OCI-LY1 (cell line): ENCODE measurements around the gene PRPF18.

ENCODE experiments used
- H2AFZ ChIP-seq: fragments of 200-600 bp; sonication (generic), shearing (Covaris generic); 2 replicates; pipeline ENCODE4 v1.6.0; 2014; ENCODE audit warnings: antibody characterized with exemption, mild to moderate bottlenecking, low read length
- H3F3A ChIP-seq: fragments of 200-600 bp; sonication (generic), shearing (Covaris generic); 2 replicates; pipeline ENCODE4 v1.6.0; 2014; ENCODE audit warnings: mild to moderate bottlenecking, antibody characterized with exemption, low read length, moderate library complexity; ENCODE audit not compliant: insufficient read depth
- H3K27ac ChIP-seq: fragments of 200-600 bp; sonication (generic); 2 replicates; pipeline ENCODE4 v1.5.1; 2014; ENCODE audit warnings: low read length, mixed run types, mild to moderate bottlenecking, low read depth; ENCODE audit not compliant: poor library complexity, severe bottlenecking
- H3K27me3 ChIP-seq: fragments of 200-600 bp; sonication (generic); 2 replicates; pipeline ENCODE4 v1.6.0; 2014; ENCODE audit warnings: antibody characterized with exemption, mild to moderate bottlenecking, low read length, moderate library complexity; ENCODE audit not compliant: insufficient read depth
- H3K36me3 ChIP-seq: fragments of 200-600 bp; sonication (generic); 2 replicates; pipeline ENCODE4 v1.6.1; 2014; ENCODE audit warnings: mild to moderate bottlenecking, antibody characterized with exemption, low read length, moderate library complexity, mixed read lengths; ENCODE audit not compliant: insufficient read depth
- H3K4me1 ChIP-seq: fragments of 200-600 bp; sonication (generic); 2 replicates; pipeline ENCODE4 v1.5.1; 2014; ENCODE audit warnings: mild to moderate bottlenecking, low read length, moderate library complexity; ENCODE audit not compliant: insufficient read depth, severe bottlenecking
- H3K4me2 ChIP-seq: fragments of 200-600 bp; sonication (generic), shearing (Covaris generic); 2 replicates; pipeline ENCODE4 v1.6.1; 2014; ENCODE audit warnings: low read length
- H3K4me3 ChIP-seq: fragments of 200-600 bp; sonication (generic); 2 replicates; pipeline ENCODE4 v1.5.1; 2014; ENCODE audit warnings: low read length, low read depth, mild to moderate bottlenecking, mixed read lengths; ENCODE audit not compliant: poor library complexity, severe bottlenecking
- H3K79me2 ChIP-seq: fragments of 200-600 bp; shearing (Covaris generic); 2 replicates; pipeline ENCODE4 v1.6.1; 2016; ENCODE audit warnings: mixed run types, low read length, mixed read lengths; ENCODE audit not compliant: insufficient read depth
- H3K9ac ChIP-seq: fragments of 200-600 bp; sonication (generic), shearing (Covaris generic); 2 replicates; pipeline ENCODE4 v1.6.1; 2014; ENCODE audit warnings: mild to moderate bottlenecking, low read length, mixed read lengths
- H3K9me2 ChIP-seq: fragments of 200-600 bp; sonication (generic), shearing (Covaris generic); 2 replicates; pipeline ENCODE4 v1.6.1; 2014; ENCODE audit warnings: low read depth, mild to moderate bottlenecking, low read length, mixed read lengths
- H3K9me3 ChIP-seq: fragments of 200-600 bp; shearing (Covaris generic); 2 replicates; pipeline ENCODE4 v1.6.1; 2014; ENCODE audit warnings: low read length, mixed read lengths
- H4K20me1 ChIP-seq: fragments of 200-600 bp; sonication (generic), shearing (Covaris generic); 2 replicates; pipeline ENCODE4 v1.6.0; 2016; ENCODE audit warnings: mild to moderate bottlenecking, low read length; ENCODE audit not compliant: insufficient read depth
- EZH2 ChIP-seq: fragments of 200-600 bp; sonication (generic), shearing (Covaris generic); IDR thresholded peaks from 2 replicates; pipeline ENCODE4 v1.8.0; 2017; ENCODE audit warnings: borderline replicate concordance, mixed run types, mild to moderate bottlenecking, antibody characterized with exemption, low read length, moderate library complexity, mixed read lengths
- TF ChIP-seq, protein P1 (sequence below): fragments of 200-600 bp; sonication (generic), shearing (Covaris generic); IDR thresholded peaks from 2 replicates; pipeline ENCODE4 v1.5.1; 2017; ENCODE audit warnings: mild to moderate bottlenecking, antibody characterized with exemption, low read length, moderate library complexity, mixed read lengths

PRPF18 gene

DNA sequence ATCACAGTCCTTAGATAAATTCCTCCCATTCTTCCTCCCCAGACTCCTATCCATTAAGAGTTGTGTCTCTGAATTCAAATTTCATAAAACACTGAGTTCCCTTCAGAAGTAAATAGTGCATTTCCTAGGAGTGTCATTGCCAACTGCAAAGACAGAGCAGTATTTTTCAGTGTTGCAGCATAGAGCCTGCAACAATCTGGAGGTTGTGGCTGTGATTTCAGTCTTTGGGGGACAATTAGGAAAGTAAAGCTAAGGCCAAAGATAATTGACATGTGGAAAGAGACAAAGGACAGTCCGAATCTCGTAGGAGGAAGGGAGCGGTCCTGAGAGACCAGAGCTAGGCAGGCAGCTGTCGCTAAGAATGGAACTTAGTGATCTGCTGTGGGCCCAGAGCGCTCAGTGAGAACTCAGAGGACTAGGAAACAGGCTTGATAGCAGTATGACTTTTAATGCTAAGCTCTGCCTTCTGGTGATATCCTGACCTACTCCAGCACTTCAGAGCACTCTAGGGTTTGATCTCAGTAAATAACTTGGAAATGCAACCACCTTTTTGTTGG is 46.2 kb downstream of the PRPF18 start:
- Histone ChIP-seq H3K9ac (no peak overlapping the region), H2AFZ (no peak overlapping the region), H3K36me3 (peaks cover 9% of the 10 kb centered on the region; the same call in 1 of the 2 replicates)

GRCh38 chr10:13633689-13634088 is 46.9 kb downstream of the PRPF18 start:
- no peaks in the 10 kb centered on the region for H3K79me2 ChIP-seq
- peaks cover 10% of the 10 kb centered on the region; the same call in 1 of the 2 replicates for H3K36me3 ChIP-seq

More for the DNA sequence above, 46.2 kb downstream of the PRPF18 start:
- Histone ChIP-seq H3K4me3 (no peak overlapping the region), H3K9me2 (no peaks in the 10 kb centered on the region), H3K79me2 (no peaks in the 10 kb centered on the region), H3K27ac (no peak overlapping the region), H3K4me2 (no peak overlapping the region), H3K27me3 (no peaks in the 10 kb centered on the region), H4K20me1 (no peaks in the 10 kb centered on the region), H3K9me3 (no peaks in the 10 kb centered on the region), H3F3A (no peaks in the 10 kb centered on the region), H3K4me1 (peaks cover 10% of the 10 kb centered on the region)
- TF ChIP-seq EZH2: no peak

DNA sequence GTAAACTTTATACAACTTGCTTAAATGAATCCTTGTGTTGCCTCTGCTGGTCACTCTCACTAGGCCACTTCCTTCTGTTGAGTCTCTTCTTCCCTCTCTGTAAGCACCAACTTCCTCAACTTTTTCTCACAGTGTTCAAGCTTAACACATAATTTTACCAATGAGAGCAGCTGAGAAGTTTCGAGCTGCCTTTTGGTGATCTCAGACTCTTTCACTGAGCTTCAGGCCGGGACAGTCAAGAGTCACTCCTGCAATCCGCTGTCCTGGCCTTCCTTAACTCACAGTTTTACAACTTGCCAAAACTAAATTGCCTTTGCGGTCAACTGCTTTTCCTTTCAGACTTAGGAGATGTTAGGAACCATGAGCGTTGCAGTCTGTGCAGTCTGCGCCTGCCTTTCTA is 47.4 kb downstream of the PRPF18 start:
- H3F3A ChIP-seq: no peaks in the 10 kb centered on the region
- no peaks in the 10 kb centered on the region for H3K9me3 ChIP-seq
- no peak overlapping the region for H3K9ac ChIP-seq
- no peak overlapping the region for H3K27ac ChIP-seq
- H3K27me3 ChIP-seq: no peaks in the 10 kb centered on the region
- H3K4me1 ChIP-seq: peaks cover 10% of the 10 kb centered on the region
- no peaks in the 10 kb centered on the region for H4K20me1 ChIP-seq
- H3K36me3 ChIP-seq: peaks cover 12% of the 10 kb centered on the region; the same call in 1 of the 2 replicates
- H3K79me2 ChIP-seq: no peaks in the 10 kb centered on the region
- no peak for TF ChIP-seq EZH2
- TF ChIP-seq, protein P1, sequence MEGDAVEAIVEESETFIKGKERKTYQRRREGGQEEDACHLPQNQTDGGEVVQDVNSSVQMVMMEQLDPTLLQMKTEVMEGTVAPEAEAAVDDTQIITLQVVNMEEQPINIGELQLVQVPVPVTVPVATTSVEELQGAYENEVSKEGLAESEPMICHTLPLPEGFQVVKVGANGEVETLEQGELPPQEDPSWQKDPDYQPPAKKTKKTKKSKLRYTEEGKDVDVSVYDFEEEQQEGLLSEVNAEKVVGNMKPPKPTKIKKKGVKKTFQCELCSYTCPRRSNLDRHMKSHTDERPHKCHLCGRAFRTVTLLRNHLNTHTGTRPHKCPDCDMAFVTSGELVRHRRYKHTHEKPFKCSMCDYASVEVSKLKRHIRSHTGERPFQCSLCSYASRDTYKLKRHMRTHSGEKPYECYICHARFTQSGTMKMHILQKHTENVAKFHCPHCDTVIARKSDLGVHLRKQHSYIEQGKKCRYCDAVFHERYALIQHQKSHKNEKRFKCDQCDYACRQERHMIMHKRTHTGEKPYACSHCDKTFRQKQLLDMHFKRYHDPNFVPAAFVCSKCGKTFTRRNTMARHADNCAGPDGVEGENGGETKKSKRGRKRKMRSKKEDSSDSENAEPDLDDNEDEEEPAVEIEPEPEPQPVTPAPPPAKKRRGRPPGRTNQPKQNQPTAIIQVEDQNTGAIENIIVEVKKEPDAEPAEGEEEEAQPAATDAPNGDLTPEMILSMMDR: no peak
- H2AFZ ChIP-seq: no peak overlapping the region
- H3K4me2 ChIP-seq: no peak overlapping the region
- no peaks in the 10 kb centered on the region for H3K9me2 ChIP-seq
- no peak overlapping the region for H3K4me3 ChIP-seq

More at GRCh38 chr10:13633689-13634088, 46.9 kb downstream of the PRPF18 start:
- Histone ChIP-seq H3K27me3 (no peaks in the 10 kb centered on the region), H3K4me3 (no peak overlapping the region), H3K27ac (no peak overlapping the region), H3K4me1 (peaks cover 10% of the 10 kb centered on the region), H4K20me1 (no peaks in the 10 kb centered on the region), H3K9me2 (no peaks in the 10 kb centered on the region), H2AFZ (no peak overlapping the region), H3F3A (no peaks in the 10 kb centered on the region), H3K4me2 (no peak overlapping the region), H3K9me3 (no peaks in the 10 kb centered on the region), H3K9ac (no peak overlapping the region)
- TF ChIP-seq, protein P1: no peak
- no peak for TF ChIP-seq EZH2

GRCh38 chr10:13636776-13637175 is 50.0 kb downstream of the PRPF18 start:
- Histone ChIP-seq H3K27me3 (no peaks in the 10 kb centered on the region), H4K20me1 (no peaks in the 10 kb centered on the region), H3K27ac (no peak overlapping the region), H3K9ac (no peak overlapping the region), H3K4me1 (peaks cover 7% of the 10 kb centered on the region), H3K9me3 (no peaks in the 10 kb centered on the region), H3K9me2 (no peaks in the 10 kb centered on the region), H3K4me2 (no peak overlapping the region), H3F3A (no peaks in the 10 kb centered on the region), H3K79me2 (no peaks in the 10 kb centered on the region), H2AFZ (no peak overlapping the region), H3K4me3 (no peak overlapping the region), H3K36me3 (peaks cover 3% of the 10 kb centered on the region; the same call in 1 of the 2 replicates)
- no peak for TF ChIP-seq EZH2
